AG09309 (cell line): Measurements from ENCODE around the gene CCDC40.

Experiments used
- DNase-seq: peaks from one replicate; pipeline ENCODE4 v3.0.0-alpha.2; 2010; ENCODE audit warnings: low read depth
- H3K4me3 ChIP-seq: 2 replicates; pipeline ENCODE4 v1.5.1; 2011; ENCODE audit warnings: mild to moderate bottlenecking, low read depth, low read length, moderate library complexity; ENCODE audit not compliant: control insufficient read depth
- TF ChIP-seq, protein P1 (sequence below): IDR thresholded peaks from 2 replicates; pipeline ENCODE4 v1.5.1; 2011; ENCODE audit warnings: mild to moderate bottlenecking, low read depth, low read length, inconsistent platforms; ENCODE audit not compliant: insufficient read depth, control insufficient read depth; ENCODE audit errors: missing control alignments

CCDC40 gene

DNA sequence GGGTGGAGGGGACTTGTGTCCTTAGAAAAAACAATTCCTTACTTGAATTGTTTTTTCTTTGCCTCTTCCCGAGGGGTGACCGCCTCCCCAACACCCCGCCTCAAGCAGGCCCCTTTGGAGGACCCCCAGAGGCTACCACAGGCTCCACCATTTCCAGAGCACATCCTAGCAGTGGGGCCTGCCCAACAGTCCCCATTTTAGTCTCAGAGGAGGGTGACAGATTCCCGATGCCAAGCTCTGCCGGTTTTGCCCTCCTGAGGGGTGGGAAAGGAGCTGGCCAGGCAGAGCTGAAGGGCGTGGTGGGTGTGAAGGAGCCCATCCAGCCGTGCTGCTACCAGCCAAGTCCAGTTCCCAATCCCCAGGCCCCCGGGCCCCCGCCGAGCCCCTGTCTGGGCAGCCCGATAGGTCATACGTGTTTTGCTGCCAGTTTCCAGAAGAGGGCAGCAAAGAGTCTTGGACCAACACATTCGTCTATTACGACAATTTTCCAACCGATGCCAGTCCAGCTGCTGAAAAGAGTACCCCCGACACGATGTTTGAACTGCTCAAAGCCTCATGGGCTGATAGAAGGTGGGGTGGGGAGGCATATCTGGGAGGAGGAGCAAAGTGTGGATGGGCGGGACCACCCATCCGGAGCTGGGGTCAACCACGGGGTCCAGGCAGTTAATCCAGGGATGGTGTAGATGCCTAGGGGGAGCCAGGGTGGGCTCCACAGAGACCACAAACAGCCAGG is 46.1 kb downstream of the CCDC40 start:
- H3K4me3 ChIP-seq: no peak overlapping the region
- TF ChIP-seq, protein P1, sequence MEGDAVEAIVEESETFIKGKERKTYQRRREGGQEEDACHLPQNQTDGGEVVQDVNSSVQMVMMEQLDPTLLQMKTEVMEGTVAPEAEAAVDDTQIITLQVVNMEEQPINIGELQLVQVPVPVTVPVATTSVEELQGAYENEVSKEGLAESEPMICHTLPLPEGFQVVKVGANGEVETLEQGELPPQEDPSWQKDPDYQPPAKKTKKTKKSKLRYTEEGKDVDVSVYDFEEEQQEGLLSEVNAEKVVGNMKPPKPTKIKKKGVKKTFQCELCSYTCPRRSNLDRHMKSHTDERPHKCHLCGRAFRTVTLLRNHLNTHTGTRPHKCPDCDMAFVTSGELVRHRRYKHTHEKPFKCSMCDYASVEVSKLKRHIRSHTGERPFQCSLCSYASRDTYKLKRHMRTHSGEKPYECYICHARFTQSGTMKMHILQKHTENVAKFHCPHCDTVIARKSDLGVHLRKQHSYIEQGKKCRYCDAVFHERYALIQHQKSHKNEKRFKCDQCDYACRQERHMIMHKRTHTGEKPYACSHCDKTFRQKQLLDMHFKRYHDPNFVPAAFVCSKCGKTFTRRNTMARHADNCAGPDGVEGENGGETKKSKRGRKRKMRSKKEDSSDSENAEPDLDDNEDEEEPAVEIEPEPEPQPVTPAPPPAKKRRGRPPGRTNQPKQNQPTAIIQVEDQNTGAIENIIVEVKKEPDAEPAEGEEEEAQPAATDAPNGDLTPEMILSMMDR: peak; percentile 77
- DNase-seq: peak; percentile 42

- TF ChIP-seq, protein P1: no peak
- DNase-seq: no peak
- no peak overlapping the region for H3K4me3 ChIP-seq
Measured at GRCh38 chr17:80083136-80083661, 46.8 kb downstream of the CCDC40 start.

DNA sequence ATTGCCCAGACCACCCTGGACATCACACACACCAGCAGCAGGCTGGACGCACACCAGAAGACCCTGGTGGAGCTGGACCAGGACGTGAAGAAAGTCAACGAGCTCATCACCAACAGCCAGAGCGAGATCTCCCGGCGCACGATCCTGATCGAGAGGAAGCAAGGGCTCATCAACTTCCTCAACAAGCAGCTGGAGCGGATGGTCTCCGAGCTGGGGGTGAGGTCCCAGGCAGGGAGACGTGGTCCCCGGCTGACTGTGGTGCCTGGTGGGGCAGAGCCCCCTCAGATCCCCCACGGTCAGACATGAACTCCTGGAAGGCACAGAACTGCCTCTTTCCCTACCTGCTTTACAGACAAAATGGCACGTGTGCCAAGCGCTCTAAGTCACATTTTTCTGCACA is 48.3 kb downstream of the CCDC40 start:
- DNase-seq: no peak
- TF ChIP-seq, protein P1: no peak
- H3K4me3 ChIP-seq: no peak overlapping the region

GRCh38 chr17:80086081-80086480 is 49.6 kb downstream of the CCDC40 start:
- no peak for DNase-seq
- TF ChIP-seq, protein P1: no peak
- no peak overlapping the region for H3K4me3 ChIP-seq

DNA sequence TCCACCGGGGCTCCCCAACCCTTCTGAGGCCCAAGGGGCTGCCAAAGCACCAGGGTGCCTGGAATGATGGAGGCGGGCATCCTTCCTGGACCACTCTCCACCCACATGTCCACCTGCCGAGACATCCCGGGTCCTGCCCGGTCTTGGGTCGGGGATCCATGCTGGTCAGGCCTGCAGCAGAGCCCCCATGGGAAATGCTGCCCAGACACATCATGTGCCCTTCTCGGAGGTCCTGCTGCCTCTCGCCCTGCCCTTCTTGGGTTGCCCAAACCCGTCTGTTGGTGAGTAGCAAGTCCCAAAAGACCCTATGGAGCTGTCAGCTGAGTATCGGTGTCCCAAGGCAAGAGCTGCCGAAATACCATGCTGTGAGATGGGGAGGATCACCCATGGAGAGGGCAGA is 50.2 kb downstream of the CCDC40 start:
- TF ChIP-seq, protein P1: no peak
- no peak overlapping the region for H3K4me3 ChIP-seq
- no peak for DNase-seq

DNA sequence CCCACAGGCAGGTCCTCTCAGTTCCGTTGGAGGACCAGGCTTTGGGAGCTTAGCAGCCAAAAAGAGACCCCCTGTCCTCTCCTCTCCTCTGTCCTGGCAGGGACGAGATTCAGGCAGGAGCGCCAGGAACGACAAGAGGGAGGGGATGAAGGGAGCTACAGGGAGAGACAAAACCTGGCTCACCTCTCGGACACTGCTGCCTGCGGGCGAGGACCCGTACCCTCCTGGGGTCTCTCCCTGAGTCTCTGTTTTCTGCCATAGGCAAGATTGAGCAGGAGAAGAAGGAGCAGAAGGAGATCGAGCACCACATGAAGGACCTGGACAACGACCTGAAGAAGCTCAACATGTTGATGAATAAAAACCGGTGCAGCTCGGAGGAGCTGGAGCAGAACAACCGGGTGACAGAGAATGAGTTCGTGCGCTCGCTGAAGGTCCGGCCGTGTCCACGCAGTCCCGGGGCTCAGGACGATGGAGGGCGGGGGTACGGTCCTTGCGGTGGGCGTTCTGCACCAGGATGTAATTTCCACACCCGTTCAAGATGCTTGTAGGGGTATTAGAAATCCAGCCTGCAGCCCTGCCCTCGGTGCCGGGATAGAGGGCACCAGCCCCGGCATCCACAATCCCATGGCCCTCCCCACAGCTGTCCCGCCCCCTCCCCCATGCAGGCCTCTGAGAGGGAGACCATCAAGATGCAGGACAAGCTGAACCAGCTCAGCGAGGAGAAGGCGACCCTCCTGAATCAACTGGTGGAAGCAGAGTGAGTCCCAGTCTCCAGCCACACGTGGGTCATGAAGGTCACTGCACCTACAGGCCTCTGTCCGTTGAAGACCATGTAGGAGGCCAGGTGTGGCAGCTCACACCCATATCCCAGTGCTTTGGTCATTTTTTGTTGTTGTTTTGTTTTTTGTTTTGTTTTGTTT is 51.2 kb downstream of the CCDC40 start:
- TF ChIP-seq, protein P1: no peak
- no peak overlapping the region for H3K4me3 ChIP-seq
- DNase-seq: no peak
